Stimulated activated CD8-positive, alpha-beta memory T cell treated with anti-CD3 and anti-CD28 coated beads, Interleukin-15, amount 100 ng/mL, for 1 hour (primary cell): ENCODE measurements around the gene SPTBN4.
"Not testable (repeated sequence)": the region's sequence is repeated elsewhere in the genome, so short reads cannot be mapped to it uniquely, and the experiment has no call there.

Experiments used
- DNase-seq: peaks from one replicate; pipeline ENCODE4 v3.0.0-alpha.2; 2020; ENCODE audit warnings: low read depth

The SPTBN4 gene

GRCh38 chr19:40507892-40508291 lies 41.1 kb downstream of the SPTBN4 start:
- no peak for DNase-seq

GRCh38 chr19:40508739-40509260 lies 42.0 kb downstream of the SPTBN4 start:
- no peak for DNase-seq

- no peak for DNase-seq
Measured at GRCh38 chr19:40510526-40511115, 43.8 kb downstream of the SPTBN4 start.

- no peak for DNase-seq
Measured at GRCh38 chr19:40511487-40511886, 44.7 kb downstream of the SPTBN4 start.

GRCh38 chr19:40512110-40512472 lies 45.3 kb downstream of the SPTBN4 start:
- no peak for DNase-seq

GRCh38 chr19:40512473-40513344 lies 45.9 kb downstream of the SPTBN4 start:
- no peak for DNase-seq

GRCh38 chr19:40513345-40513678 lies 46.5 kb downstream of the SPTBN4 start:
- no peak for DNase-seq

GRCh38 chr19:40513741-40514315 lies 47.0 kb downstream of the SPTBN4 start:
- no peak for DNase-seq

- no peak for DNase-seq
Measured at GRCh38 chr19:40517248-40517647, 50.4 kb downstream of the SPTBN4 start.

- no peak for DNase-seq
Measured at GRCh38 chr19:40519352-40520322, 52.8 kb downstream of the SPTBN4 start.

- DNase-seq: no peak
Measured at GRCh38 chr19:40521276-40521675, 54.5 kb downstream of the SPTBN4 start.

GRCh38 chr19:40521900-40522299 lies 55.1 kb downstream of the SPTBN4 start:
- DNase-seq: not testable (repeated sequence)

GRCh38 chr19:40523322-40524047 lies 56.7 kb downstream of the SPTBN4 start:
- no peak for DNase-seq

GRCh38 chr19:40524133-40524549 lies 57.3 kb downstream of the SPTBN4 start:
- no peak for DNase-seq

GRCh38 chr19:40524655-40525054 lies 57.9 kb downstream of the SPTBN4 start:
- DNase-seq: no peak

- no peak for DNase-seq
Measured at GRCh38 chr19:40525234-40526051, 58.6 kb downstream of the SPTBN4 start.

- no peak for DNase-seq
Measured at GRCh38 chr19:40528078-40528477, 61.3 kb downstream of the SPTBN4 start.

GRCh38 chr19:40528533-40529092 lies 61.8 kb downstream of the SPTBN4 start:
- no peak for DNase-seq

GRCh38 chr19:40529093-40529954 lies 62.5 kb downstream of the SPTBN4 start:
- DNase-seq: peak; percentile 76
